HepG2 (cell line): ENCODE results near the gene SLC16A11.

Experiments used
- MTF1 ChIP-seq: sonication (generic); formaldehyde crosslinking; IDR thresholded peaks from 2 replicates; pipeline ENCODE4 v1.5.0; 2020; ENCODE audit warnings: missing genetic modification reagents
- NFIC ChIP-seq: IDR thresholded peaks from 2 replicates; pipeline ENCODE4 v1.6.1; 2012; ENCODE audit warnings: mild to moderate bottlenecking, low read length, inconsistent platforms
- NR3C1 ChIP-seq: sonication (generic); formaldehyde crosslinking; IDR thresholded peaks from 2 replicates; pipeline ENCODE4 v1.4.0; 2020; ENCODE audit warnings: missing genetic modification reagents
- POLR2A ChIP-seq, 2 experiments: IDR thresholded peaks; 2 replicates each; pipeline ENCODE4 v1.6.1; 2011; ENCODE audit warnings: low read depth in 2 of 2, low read length in 2 of 2, mild to moderate bottlenecking in 1 of 2, moderate library complexity in 1 of 2; ENCODE audit not compliant: insufficient read depth in 1 of 2
- REST ChIP-seq, 2 experiments: IDR thresholded peaks; 2 replicates each; pipeline ENCODE4 v1.6.1; 2011 to 2012; ENCODE audit warnings: low read length in 2 of 2, borderline replicate concordance in 1 of 2, low read depth in 1 of 2, mild to moderate bottlenecking in 1 of 2, moderate library complexity in 1 of 2
- SRSF9 ChIP-seq: fragments of 200-400 bp; formaldehyde crosslinking; IDR thresholded peaks from 2 replicates; pipeline ENCODE4 v1.6.1; 2018; ENCODE audit warnings: borderline replicate concordance, mild to moderate bottlenecking, low read depth, low read length; ENCODE audit not compliant: insufficient read depth, poor library complexity, severe bottlenecking
- TCF12 ChIP-seq, 2 experiments: fragments of 450-650 bp in 1 of 2; sonication (generic) in 1 of 2; formaldehyde crosslinking in 1 of 2; IDR thresholded peaks; 2 replicates each; pipeline versions ENCODE4 v1.6.1 to v1.8.0; 2017 to 2022; ENCODE audit warnings: antibody characterized with exemption in 1 of 2, mild to moderate bottlenecking in 1 of 2, missing genetic modification reagents in 1 of 2, moderate library complexity in 1 of 2
- YY1 ChIP-seq: IDR thresholded peaks from 2 replicates; pipeline ENCODE4 v1.6.1; 2011; ENCODE audit warnings: low read length, low read depth, moderate library complexity, mild to moderate bottlenecking; ENCODE audit not compliant: insufficient read depth, insufficient replicate concordance
- ZNF264 ChIP-seq: sonication (generic); formaldehyde crosslinking; IDR thresholded peaks from 2 replicates; pipeline ENCODE4 v1.4.0; 2020; ENCODE audit warnings: missing genetic modification reagents
- ZNF3 ChIP-seq: IDR thresholded peaks from 2 replicates; pipeline ENCODE4 v1.7.0; 2017; ENCODE audit warnings: inconsistent platforms
- ZNF432 ChIP-seq: sonication (generic); formaldehyde crosslinking; IDR thresholded peaks from 2 replicates; pipeline ENCODE4 v1.5.0; 2020; ENCODE audit warnings: missing genetic modification reagents, mild to moderate bottlenecking, borderline replicate concordance
- ZNF563 ChIP-seq: sonication (generic); formaldehyde crosslinking; IDR thresholded peaks from 2 replicates; pipeline ENCODE4 v1.8.0; 2022; ENCODE audit warnings: mild to moderate bottlenecking, moderate library complexity, missing genetic modification reagents
- TF ChIP-seq, protein P1 (sequence below): sonication (generic); formaldehyde crosslinking; IDR thresholded peaks from 2 replicates; pipeline ENCODE4 v1.5.0; 2020; ENCODE audit warnings: mild to moderate bottlenecking, missing genetic modification reagents, moderate library complexity
- TF ChIP-seq, protein P2 (sequence below), 2 experiments: sonication (generic) in 1 of 2; formaldehyde crosslinking in 1 of 2; IDR thresholded peaks; 2 replicates each; pipeline versions ENCODE4 v1.5.1 to v1.6.1; 2011 to 2020; ENCODE audit warnings: borderline replicate concordance in 1 of 2, low read depth in 1 of 2, low read length in 1 of 2, mild to moderate bottlenecking in 1 of 2, missing genetic modification reagents in 1 of 2, moderate library complexity in 1 of 2

GRCh38 chr17:7034955-7035590, 8.8 kb downstream of the SLC16A11 start:
- TF ChIP-seq ZNF563 (CRISPR knock-in tag) (no peak), ZNF3 (CRISPR knock-in tag) (no peak), MTF1 (CRISPR knock-in tag) (no peak), TCF12 (IDR thresholded peaks at IDR 0.05) (no peak), TCF12 (CRISPR knock-in tag; IDR thresholded peaks at IDR 0.05) (no peak), NFIC (no peak; the same call in 1 of the 2 replicates), ZNF264 (no peak), REST (IDR thresholded peaks at IDR 0.05; ENCODE audit: borderline replicate concordance in 1 of 2, low read depth in 1 of 2, low read length in 2 of 2) (no peak), ZNF432 (CRISPR knock-in tag) (no peak), YY1 (no peak), NR3C1 (CRISPR knock-in tag) (no peak), SRSF9 (no peak), POLR2A (IDR thresholded peaks at IDR 0.05; ENCODE audit: insufficient read depth in 1 of 2, low read depth in 2 of 2, low read length in 2 of 2) (no peak; a peak in 1 of 4 replicates)
- TF ChIP-seq, protein P1, sequence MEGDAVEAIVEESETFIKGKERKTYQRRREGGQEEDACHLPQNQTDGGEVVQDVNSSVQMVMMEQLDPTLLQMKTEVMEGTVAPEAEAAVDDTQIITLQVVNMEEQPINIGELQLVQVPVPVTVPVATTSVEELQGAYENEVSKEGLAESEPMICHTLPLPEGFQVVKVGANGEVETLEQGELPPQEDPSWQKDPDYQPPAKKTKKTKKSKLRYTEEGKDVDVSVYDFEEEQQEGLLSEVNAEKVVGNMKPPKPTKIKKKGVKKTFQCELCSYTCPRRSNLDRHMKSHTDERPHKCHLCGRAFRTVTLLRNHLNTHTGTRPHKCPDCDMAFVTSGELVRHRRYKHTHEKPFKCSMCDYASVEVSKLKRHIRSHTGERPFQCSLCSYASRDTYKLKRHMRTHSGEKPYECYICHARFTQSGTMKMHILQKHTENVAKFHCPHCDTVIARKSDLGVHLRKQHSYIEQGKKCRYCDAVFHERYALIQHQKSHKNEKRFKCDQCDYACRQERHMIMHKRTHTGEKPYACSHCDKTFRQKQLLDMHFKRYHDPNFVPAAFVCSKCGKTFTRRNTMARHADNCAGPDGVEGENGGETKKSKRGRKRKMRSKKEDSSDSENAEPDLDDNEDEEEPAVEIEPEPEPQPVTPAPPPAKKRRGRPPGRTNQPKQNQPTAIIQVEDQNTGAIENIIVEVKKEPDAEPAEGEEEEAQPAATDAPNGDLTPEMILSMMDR, result no peak
- TF ChIP-seq, protein P2, sequence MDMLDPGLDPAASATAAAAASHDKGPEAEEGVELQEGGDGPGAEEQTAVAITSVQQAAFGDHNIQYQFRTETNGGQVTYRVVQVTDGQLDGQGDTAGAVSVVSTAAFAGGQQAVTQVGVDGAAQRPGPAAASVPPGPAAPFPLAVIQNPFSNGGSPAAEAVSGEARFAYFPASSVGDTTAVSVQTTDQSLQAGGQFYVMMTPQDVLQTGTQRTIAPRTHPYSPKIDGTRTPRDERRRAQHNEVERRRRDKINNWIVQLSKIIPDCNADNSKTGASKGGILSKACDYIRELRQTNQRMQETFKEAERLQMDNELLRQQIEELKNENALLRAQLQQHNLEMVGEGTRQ (IDR thresholded peaks at IDR 0.05; ENCODE audit: low read depth, low read length), result no peak
- TF ChIP-seq, protein P2 (CRISPR knock-in tag; IDR thresholded peaks at IDR 0.05; ENCODE audit: borderline replicate concordance), result no peak
